ENCODE results near the gene IL5RA.

IL5RA gene

GRCh38 chr3:3023111-3023745, 86.9 kb downstream of the IL5RA start:
- H3K4me1 ChIP-seq (ENCODE audit: control insufficient read depth in 2 of 2, insufficient read depth in 2 of 2, low read length in 2 of 2), result no peaks in the 10 kb centered on the region
- no peaks in the 10 kb centered on the region for H3K36me3 ChIP-seq (ENCODE audit: control insufficient read depth in 2 of 2, insufficient read depth in 2 of 2, low read length in 2 of 2)
- H3K9me3 ChIP-seq (ENCODE audit: control insufficient read depth in 2 of 2, low read length in 2 of 2), result no peaks in the 10 kb centered on the region
- H3K9ac ChIP-seq (ENCODE audit: low read depth in 1 of 2, low read length in 2 of 2), result no peak overlapping the region
- H3K27ac ChIP-seq (ENCODE audit: low read depth in 2 of 2, low read length in 2 of 2), result no peak overlapping the region
- H3K4me3 ChIP-seq (ENCODE audit: low read length in 2 of 2), result no peak overlapping the region
- H3K27me3 ChIP-seq (ENCODE audit: control insufficient read depth in 2 of 2, insufficient read depth in 2 of 2, low read length in 2 of 2), result no peaks in the 10 kb centered on the region

DNA sequence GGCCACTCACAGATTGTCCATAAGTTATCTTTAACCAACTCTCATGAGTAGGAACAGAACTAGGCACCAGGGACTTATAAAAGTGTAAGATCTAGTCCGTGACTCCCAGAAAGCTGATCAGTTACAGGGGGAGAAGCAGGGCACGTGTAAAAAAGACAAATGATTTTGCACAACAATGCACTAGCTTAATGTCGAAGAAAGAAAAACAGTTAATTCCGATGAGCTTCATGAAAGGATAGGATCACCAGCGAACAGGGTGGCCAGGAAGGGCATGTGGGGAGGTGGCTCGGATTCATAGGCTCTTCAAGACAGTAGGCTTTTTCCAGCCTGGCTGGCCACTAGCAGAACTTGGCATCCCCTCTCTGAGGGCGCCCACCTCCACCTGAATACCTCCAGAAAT, 90.0 kb downstream of the IL5RA start:
- Histone ChIP-seq H3K9me3 (ENCODE audit: control insufficient read depth in 2 of 2, low read length in 2 of 2) (no peaks in the 10 kb centered on the region), H3K4me1 (ENCODE audit: control insufficient read depth in 2 of 2, insufficient read depth in 2 of 2, low read length in 2 of 2) (peaks cover 1 to 2% of the 10 kb centered on the region in 2 donors), H3K27me3 (ENCODE audit: control insufficient read depth in 2 of 2, insufficient read depth in 2 of 2, low read length in 2 of 2) (no peaks in the 10 kb centered on the region), H3K27ac (ENCODE audit: low read depth in 2 of 2, low read length in 2 of 2) (no peak overlapping the region), H3K9ac (ENCODE audit: low read depth in 1 of 2, low read length in 2 of 2) (no peak overlapping the region), H3K36me3 (ENCODE audit: control insufficient read depth in 2 of 2, insufficient read depth in 2 of 2, low read length in 2 of 2) (no peaks in the 10 kb centered on the region), H3K4me3 (ENCODE audit: low read length in 2 of 2) (no peak overlapping the region)

Data from mucosa of rectum (tissue), 2 donors.